Ecto neural progenitor cell (in vitro differentiated cells): ENCODE data around the gene HAS3.
A peak's percentile ranks its signal among the peaks of the same experiment; 100 is the strongest.
"Not testable (repeated sequence)": the region's sequence is repeated elsewhere in the genome, so short reads cannot be mapped to it uniquely, and the experiment has no call there.

Experiments
- DNase-seq: peaks from one replicate; pipeline ENCODE4 v3.0.0-alpha.2; 2018; ENCODE audit warnings: low spot score

HAS3 gene

GRCh38 chr16:69116256-69116875 is 10.9 kb downstream of the HAS3 start:
- no peak for DNase-seq

GRCh38 chr16:69116906-69117305 is 11.5 kb downstream of the HAS3 start:
- no peak for DNase-seq

DNA sequence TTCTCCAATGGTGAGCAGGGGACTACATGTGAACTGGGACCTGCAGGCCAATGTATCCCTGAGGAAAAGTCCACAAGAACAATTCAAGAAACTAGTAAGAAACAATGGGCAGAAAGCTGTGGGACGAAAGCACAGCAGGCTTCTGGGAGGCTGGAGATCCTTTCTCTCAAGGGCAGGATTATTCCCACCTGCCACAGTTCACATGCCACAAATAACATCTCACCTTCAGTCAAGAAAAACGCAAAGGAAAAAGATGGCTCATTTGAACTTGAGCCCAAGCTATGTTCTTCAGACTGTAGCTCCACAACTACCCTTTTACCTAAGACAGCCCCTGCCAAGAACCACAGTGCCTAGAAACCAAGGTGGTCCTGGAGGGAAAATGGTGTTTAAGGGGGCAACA is 13.0 kb downstream of the HAS3 start:
- DNase-seq, result no peak

GRCh38 chr16:69118994-69119393 is 13.5 kb downstream of the HAS3 start:
- DNase-seq, result no peak

GRCh38 chr16:69119536-69119935 is 14.1 kb downstream of the HAS3 start:
- DNase-seq, result no peak

GRCh38 chr16:69120096-69120664 is 14.7 kb downstream of the HAS3 start:
- DNase-seq, result no peak

- DNase-seq, result peak; percentile 57
These were observed 18.5 kb downstream of the HAS3 start for GRCh38 chr16:69123910-69124309.

DNA sequence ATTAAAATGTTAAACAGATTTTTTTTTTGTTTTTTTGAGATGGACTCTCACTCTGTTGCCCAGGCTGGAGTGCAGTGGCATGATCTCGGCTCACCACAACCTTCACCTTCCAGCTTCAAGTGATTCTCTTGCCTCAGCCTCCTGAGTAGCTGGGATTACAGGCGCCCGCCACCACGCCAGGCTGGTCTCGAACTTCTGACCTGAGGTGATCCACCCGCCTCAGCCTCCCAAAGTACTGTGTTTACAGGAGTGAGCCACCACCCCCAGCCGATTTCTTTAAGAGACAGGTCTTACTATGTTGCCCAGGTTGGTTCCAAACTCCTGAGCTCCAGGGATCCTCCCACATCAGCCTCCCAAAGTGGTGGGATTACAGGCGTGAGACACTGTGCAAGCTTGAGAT is 19.0 kb downstream of the HAS3 start:
- not testable (repeated sequence) for DNase-seq

DNA sequence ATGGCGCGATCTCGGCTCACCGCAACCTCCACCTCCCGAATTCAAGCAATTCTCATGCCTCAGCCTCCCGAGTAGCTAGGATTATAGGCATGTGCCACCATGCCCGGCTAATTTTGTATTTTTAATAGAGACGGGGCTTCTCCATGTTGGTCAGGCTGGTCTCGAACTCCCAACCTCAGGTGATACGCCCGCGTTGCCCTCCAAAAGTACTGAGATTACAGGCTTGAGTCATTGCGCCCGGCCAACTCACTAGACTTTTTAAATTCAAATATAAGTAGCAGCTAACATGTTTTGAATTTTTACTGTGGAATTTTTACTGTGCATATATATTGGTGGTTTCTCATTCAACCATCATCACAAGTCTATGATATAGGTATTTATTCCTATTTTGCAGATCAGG is 19.5 kb downstream of the HAS3 start:
- not testable (repeated sequence) for DNase-seq

GRCh38 chr16:69126221-69126620 is 20.8 kb downstream of the HAS3 start:
- DNase-seq, result no peak

- DNase-seq, result not testable (repeated sequence)
These were observed 21.3 kb downstream of the HAS3 start for GRCh38 chr16:69126801-69127200.

DNA sequence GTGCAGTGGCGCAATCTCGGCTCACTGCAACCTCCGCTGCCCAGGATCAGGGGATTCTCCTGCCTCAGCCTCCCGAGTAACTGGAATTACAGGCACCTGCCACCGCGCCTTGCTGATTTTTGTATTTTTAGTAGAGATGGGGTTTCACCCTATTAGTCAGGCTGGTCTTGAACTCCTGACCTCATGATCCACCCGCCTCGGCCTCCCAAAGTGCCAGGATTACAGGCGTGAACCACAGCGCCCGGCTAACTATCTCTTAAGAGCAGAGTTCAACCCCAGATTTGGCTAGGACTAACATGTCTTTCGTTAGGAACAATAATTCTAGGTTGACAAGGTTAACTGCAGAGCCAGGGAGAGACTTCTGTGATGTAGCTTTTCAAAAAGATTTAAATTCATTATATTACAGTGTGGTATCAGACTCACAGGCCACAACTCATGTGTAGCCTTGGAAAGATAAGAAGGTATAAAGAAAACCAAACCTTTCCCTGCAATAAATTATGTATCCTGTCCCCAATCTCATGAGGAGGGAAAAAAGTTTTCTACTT is 22.6 kb downstream of the HAS3 start:
- DNase-seq, result no peak

DNA sequence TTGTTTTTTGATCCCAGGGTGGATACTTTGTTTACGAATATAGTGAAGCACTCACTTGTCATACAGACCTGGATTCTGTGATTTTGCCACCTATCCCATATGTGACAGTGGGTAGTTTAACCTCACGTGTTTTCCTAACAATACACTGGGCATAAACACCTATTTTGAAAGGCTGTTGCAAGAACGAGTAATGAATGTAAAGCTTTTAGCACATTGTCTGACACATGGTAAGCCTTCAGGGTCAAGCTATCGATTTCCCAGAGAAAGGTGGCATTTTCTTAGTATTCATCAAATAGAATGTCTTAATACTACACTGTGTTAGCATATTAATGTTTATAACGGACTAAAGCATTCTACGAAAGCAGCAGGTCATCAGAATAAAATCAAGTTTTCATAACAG is 25.0 kb downstream of the HAS3 start:
- DNase-seq, result no peak

GRCh38 chr16:69131167-69131838 is 25.9 kb downstream of the HAS3 start:
- no peak for DNase-seq

- peak; percentile 93 for DNase-seq
These were observed 26.5 kb downstream of the HAS3 start for GRCh38 chr16:69131839-69132423.

GRCh38 chr16:69132424-69133252 is 27.2 kb downstream of the HAS3 start, which contains the start of the genes CHTF8 and UTP4:
Gene CHTF8 (minus strand): TSS chr16:69132588. CDS start chr16:69121458, 11,130 bp downstream.
Gene UTP4 (plus strand): TSS chr16:69132649. CDS start chr16:69133460, 811 bp downstream.
- no peak for DNase-seq

- DNase-seq, result no peak
These were observed 28.0 kb downstream of the HAS3 start for GRCh38 chr16:69133373-69133954.

GRCh38 chr16:69138608-69139007 is 33.2 kb downstream of the HAS3 start:
- DNase-seq, result no peak

GRCh38 chr16:69139464-69139863 is 34.0 kb downstream of the HAS3 start:
- not testable (repeated sequence) for DNase-seq

DNA sequence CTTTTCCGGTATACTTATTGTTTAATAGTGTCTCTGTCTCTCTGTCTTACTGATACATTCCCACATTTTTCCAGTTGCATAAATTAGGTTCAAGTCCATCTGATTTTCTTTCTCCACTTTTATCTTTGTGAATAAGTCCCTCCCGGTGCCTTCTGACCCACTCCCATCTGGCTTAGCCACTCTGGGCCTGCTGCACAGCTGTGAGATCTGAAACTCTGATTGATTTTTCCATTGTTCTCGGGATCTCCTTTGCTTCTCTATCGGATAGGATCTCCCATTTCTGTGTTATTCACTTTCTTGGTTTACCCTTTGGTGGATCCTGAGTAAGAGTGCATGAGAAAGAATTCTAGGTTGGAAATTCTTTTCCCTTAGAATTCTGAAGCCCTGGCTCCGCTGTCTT is 35.6 kb downstream of the HAS3 start:
- no peak for DNase-seq

GRCh38 chr16:69141936-69142335 is 36.5 kb downstream of the HAS3 start:
- no peak for DNase-seq
